HG02588 (cell line): ENCODE data around the gene MTMR8.
A peak's percentile ranks its signal among the peaks of the same experiment; 100 is the strongest.
"Not testable (repeated sequence)": the region's sequence is repeated elsewhere in the genome, so short reads cannot be mapped to it uniquely, and the experiment has no call there.

Source experiments
- ATAC-seq: cut with Tn5 transposase; IDR thresholded peaks from one replicate; pipeline ENCODE4 v1.9.1; 2021; ENCODE audit warnings: mild to moderate bottlenecking, moderate library complexity; ENCODE audit not compliant: unreplicated experiment

MTMR8 gene

DNA sequence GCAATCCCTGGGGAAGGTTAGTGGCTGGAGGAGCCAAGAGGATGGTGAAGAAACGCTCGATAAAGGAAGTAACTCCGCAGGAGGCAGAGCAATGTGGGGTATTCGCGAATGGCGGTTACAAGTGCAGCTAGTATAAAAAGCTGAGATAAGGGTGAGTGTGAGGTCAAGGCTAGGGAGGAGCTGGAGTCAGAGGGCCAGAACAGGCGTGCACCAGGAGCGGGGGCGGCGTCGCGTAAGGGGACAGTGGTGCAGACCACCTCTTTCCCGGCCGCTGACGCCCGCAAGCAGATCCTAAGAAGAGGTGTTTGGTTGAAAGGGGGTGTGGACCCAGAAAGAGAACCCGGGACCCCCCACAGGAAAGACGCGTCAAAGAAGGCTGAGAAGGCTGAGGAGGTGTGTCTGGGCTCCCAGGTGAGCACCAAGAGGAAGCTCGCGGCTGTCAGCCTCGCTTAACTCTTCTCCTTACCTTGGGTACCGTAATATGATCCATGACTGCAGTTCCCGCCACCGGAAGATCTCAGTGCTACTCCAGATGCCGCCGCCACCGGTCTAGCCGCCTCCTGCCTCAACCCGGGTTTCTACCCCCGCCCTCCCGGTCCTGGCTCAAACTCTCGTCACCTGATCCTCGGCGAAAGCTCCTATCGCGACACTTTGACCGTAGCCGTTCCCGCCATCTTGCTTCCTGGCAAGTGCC, at the start of gene MTMR8:
Gene MTMR8 (minus strand): TSS at position 579 of the 694 bp plus-strand sequence. CDS start 89 bp downstream, at position 490.
- ATAC-seq, result peak; percentile 98

DNA sequence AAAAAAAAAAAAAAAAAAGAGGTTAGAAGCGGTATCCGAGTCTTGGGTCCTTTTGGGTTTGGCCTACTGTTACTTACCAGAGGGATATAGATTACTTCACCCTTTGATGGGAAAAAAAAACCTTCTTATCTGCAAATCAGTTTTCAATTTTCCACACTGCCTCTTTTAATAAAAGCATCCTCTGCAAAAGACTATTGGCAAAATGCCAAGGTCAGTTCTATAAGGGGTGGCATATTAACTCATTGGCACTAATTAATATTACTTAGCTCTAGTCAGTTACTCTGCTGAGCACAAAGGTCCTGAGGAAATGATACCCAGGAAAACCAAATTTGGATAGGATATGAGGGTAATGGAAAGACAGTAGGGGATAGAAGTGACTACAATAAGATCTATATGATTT, 44.3 kb upstream of the MTMR8 start:
- no peak for ATAC-seq

DNA sequence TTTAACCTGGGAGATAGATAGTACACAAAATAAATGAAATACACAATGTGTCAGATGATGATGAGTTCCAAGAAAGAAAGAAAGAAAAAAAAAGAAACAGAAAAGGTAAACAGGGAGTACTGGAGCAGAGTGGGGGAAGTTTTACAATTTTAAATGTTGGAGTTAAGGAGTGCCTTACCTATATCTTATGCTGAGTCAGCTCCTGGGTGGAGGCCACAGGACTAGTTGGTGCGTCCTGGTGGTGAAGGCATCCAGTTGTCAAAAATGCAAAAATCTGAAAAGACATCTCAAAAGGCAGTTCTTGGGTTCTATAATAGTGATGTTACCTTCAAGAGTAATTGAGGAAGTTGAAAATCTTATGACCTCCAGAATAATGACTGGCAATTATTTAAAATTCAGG, 42.4 kb upstream of the MTMR8 start:
- no peak for ATAC-seq

DNA sequence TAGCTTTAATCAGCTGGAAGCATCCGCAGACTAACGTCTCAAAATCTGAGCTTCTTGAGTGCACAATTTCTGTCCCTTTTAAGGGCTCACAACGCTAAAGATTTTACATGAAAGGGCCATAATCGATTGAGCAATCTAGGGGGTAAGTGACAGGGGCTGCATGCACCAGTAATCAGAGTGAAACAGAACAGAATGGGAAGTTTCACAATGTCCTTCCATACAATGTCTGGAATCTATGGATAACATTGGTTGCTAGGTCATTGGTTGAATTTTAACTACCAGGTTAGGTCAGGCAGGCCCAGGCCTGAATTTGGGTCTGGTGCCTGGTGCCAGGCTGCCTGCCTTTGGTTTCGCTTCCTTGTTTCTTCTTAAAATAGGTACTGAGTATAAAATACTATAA, 42.0 kb upstream of the MTMR8 start:
- ATAC-seq, result no peak

DNA sequence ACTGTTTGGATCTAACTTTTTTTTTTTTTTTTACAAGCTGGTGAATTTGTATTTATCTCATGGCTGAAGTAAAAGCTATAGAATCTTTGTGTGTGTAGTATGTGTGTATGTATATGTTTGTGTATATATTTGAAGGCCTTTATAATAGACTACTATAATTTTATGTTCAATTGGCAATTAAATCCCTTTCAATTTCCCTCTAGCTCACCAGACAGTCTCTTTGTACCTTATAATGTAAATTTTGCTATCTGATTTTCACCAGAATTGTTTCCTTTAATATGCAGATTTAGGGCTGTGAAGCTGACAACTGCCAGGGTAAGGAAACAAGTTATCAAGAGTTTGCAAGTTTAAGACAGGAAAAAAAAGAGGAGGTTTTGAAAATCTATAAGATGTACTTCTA, 33.1 kb upstream of the MTMR8 start:
- ATAC-seq, result no peak

DNA sequence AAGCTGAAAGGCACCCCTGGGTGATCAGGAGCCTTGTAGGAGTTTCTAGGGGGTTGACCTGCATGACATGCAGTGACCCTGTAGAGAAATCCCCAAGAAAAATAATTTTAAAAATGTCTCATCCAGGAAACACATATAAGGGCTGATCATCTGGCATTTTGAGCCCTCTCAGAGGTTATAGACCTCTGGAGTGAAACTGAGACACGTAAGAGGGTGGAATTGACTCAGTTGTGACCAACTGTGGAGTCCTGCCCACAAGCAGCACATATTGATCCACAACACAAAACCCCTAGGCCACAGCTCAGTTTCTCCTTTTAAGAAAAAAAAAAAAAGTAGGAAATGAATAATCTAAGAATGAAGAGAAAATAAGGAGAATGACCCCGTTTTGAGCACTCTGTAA, 32.5 kb upstream of the MTMR8 start:
- ATAC-seq, result peak; percentile 93

DNA sequence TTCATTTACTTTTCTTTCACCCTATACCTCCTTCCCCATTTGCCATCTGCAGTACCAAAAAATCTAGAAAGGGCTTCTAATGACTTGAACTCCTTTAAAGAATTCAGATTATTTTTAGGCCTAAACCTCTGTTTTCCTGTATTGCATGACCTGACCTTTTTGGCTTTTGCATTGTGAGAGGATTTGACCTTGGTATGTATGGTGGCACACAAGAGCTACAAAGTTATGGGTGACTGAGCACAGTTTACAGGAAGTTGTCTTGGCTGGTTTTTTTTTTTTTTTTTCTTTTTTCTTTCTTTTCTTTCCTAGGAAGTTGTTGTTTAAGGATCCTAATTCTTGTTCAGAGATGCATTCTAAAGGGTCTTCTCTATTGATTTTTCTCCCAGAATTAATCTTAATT, 32.0 kb upstream of the MTMR8 start:
- peak; percentile 60 for ATAC-seq

DNA sequence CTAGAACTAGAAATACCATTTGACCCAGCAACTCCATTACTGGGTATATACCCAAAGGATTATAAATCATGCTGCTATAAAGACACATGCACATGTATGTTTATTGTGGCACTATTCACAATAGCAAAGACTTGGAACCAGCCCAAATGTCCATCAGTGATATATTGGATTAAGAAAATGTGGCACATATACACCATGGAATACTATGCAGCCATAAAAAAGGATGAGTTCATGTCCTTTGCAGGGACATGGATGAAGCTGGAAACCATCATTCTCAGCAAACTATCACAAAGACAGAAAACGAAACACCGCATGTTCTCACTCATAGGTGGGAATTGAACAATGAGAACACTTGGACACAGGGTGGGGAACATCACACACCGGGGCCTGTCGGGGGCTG, 14.5 kb upstream of the MTMR8 start:
- ATAC-seq, result not testable (repeated sequence)

DNA sequence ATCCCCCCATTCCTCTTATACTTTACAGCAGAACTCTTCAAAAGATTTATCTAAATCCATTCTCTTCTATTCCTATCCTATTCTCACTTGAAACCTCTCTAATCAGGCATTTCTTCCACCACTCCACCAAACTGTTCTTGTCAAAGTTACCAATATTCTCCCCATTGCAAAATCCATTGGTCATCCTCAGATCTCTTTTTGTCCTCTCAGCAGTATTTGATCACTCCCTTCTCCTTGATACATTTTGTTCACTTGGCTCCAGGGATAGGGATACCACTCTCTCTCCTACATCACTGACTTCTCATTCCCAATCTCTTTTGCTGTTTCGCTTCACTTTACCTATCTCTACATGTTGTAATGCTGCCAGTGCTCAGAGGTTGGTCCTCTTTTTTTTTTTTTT, 2.8 kb upstream of the MTMR8 start:
- ATAC-seq, result no peak

DNA sequence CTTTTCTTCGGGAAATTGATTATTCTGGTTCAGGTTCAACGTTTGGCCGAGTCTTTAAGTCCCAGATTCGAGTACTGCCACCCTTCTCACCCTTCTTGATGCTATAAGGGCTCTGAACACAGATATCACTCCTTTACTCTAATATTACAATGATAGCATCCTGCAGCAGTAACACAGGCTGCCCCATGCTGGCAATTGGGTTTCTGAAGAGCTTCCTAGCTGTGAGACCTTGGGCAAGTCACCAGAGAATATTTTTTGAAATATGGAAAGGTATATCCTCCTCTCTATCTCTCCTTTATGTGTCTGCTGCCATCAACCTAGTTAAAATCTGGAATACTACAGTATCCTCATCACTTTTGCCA, 297 bp upstream of the MTMR8 start:
- peak; percentile 20 for ATAC-seq

DNA sequence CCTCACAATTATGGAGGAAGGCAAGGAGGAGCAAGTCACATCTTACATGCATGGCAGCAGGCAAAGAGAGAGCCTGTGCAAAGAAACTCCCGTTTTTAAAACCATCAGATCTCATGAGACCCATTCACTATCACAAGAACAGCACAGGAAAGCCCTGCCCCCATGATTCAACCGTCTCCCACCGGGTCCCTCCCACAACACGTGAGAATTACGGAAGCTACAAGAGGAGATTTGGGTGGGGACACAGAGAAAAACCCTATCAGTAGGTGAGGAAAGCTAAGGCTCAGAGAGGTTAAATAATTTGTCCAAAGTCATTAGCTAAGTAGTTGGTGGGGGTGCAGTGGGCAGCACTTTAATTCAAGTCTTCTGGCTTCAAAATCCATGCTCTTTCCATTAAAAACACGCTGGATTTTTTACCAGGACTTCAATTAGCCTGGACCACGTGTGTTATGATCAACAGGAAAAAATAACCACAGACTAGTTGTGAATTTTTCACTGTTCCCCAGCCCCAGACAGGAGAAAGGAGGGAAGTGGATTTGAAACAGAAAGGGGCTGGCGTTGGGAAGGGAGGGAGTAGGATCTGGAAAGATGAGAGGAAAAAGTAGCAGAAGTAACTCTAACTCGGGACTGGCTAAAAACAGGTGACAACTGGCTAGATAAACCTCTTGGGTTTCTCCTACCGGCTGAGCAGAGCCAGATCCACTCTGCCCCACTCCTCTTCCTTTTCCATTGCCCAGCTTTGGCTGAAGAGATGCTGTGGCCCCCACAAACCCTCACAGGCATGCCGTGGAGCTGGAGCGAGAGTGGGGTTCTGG, 986 bp downstream of the MTMR8 start:
- ATAC-seq, result no peak

DNA sequence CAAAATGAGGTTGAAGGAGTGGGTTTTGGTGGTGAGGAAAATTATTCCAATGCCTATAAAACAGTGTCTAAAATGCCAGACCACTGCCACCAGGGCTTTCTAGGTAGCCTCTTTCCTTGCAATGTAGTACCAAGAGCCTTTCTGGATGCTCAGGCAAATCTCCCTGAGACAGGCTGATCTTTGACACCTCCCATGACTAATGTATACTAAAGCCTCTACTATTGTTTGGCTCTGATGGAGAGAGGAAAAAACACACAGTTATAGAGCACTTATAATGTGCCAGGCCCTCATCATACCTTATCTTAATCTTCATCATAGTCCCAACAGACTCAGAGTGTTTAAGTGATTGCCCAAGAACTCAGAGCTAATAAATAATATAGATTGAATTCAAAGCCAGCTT, 5.8 kb downstream of the MTMR8 start:
- ATAC-seq, result no peak

DNA sequence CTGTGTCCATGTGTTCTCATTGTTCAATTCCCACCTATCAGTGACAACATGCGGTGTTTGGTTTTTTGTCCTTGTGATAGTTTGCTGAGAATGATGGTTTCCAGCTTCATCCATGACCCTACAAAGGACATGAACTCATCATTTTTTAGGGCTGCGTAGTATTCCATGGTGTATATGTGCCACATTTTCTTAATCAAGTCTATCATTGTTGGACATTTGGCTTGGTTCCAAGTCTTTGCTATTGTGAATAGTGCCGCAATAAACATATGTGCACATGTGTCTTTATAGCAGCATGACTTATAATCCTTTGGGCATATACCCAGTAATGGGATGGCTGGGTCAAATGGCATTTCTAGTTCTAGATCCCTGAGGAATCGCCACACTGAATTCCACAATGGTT, 14.5 kb downstream of the MTMR8 start:
- ATAC-seq, result not testable (repeated sequence)

DNA sequence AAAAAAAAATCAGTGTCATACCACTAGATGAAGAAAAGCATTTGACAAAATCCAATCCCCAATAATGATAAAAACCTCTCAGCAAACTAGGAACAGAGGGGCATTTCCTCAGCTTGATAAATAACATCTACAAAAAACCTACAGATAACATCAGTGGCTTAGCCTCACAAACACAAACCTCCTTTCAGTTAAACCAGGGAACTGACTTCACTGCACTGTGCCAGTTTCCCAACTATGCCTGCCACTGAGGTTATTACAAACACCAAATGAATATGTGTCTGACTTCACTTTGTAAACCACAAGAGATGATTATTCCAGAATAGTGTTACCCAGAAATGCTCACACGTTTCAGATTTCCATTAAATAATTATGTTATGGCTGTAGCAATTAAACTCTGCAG, 15.3 kb downstream of the MTMR8 start:
- ATAC-seq, result no peak

DNA sequence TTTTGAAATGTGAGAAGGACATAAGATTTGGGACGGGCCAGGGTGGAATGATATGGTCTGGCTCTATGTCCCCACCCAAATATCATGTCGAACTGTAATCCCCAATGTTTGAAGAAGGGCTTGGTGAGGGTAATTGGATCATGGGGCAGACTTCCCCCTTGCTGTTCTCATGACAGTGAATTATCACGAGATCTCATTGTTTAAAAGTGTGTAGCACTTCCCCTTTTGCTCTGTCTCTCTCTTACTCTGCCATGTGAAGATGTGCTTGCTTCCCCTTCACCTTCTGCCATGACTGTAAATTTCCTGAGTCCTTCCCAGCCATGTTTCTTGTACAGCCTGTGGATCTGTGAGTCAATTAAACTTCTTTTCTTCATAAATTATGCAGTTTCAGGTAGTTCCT, 17.5 kb downstream of the MTMR8 start:
- no peak for ATAC-seq

DNA sequence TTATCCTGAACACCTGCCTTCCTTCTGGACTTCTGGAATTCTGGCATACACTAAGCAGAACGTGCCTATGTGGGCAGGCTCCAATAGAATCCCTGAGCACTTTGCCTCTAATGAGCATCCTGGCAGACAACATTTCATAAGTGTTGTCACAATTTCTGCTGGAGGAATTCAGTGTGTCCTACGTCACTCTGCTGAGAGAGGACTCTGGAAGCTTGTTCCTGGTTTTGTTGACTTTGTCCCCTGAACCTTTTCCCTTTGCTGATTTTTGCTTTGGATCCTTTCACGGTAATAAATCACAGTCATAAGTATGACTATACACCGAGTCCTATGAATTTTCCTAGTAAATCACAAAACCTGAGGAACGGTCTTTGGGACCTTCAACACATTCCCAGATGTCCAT, 43.2 kb downstream of the MTMR8 start:
- no peak for ATAC-seq

DNA sequence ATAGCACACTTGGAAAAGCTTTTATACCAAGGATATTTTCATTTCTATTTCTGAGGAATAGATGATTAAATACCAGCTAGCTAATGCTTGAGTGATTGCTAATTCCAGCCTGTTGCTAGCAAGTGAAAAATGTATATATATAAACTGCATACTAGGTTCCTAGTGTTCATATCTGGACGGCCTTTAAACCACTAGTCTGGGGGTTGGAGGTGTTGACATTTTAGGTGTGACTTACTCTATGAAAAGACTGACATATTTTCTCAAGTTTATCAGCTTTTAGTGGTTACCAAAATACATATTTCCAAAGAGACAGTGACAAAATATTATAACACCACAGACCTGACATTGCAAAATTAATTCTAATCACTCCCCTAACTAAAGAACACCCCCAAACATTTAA, 44.7 kb downstream of the MTMR8 start:
- no peak for ATAC-seq

DNA sequence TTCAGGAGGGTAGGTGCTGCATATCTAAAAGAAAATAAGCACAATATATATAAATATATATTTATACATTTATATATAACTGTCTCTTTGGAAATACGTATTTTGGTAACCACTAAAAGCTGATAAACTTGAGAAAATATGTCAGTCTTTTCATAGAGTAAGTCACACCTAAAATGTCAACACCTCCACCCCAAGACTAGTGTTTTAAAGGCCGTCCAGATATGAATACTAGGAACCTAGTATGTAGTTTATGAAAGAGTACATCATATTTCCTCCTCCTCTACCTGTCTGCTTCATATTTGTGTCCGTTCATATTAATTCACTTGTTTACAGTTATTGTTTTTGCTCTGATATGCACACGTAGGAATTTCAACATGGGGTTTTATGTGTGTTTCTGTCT, 45.2 kb downstream of the MTMR8 start:
- ATAC-seq, result no peak

DNA sequence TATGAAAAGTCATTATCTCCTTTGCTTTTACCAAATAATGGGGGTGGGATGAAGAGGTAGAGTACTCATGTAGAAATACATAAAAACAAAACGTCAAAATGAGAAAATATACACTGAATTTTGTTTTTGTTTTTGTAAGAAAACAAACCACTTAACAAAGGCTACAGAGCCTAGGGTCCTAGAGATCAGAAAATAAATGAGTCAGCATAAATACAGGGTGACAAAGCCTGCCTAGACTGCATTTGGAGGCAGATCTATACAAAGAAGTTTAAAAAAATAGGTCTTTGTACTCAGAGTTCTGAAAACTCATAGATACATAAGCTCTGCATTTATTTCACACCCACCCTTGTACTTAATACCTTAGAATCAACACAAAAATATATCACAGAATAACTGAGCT, 52.4 kb downstream of the MTMR8 start:
- no peak for ATAC-seq

DNA sequence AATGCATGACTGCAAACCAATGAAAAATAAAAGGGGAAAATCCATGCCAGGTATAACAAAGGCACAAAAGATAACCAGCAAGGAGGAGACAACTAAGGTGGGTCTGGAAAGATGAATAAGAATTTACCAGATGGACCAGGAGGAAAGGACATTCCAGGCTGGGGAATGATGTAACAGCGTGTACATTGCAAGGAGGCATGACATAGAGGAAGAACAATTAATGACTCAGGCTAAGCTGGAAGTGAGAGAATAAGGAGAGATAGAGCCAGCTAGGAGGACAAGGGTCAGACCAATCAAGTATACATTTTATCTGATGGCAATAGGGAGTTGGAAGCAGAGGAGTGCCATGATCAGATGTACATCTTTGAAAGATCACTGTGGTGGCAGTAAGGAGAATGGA, 57.0 kb downstream of the MTMR8 start:
- ATAC-seq, result no peak

DNA sequence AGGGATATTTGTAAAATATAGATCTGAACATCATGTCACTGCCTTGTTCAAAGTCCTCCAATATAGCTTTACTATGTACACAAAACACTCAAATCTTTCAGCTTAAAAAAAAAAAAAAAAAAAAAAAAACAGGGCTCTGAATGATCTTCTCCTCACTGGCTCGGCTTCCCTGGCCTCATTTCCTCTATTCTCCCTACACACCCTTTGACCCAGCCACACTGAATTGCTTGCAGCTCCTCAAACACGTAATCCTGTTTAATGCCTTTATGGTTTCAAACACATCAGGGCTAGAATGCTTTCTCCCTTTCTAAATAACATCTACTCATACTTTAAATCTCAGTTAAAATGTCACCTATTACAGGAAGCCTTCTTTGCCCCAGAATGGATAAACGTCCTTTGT, 60.8 kb downstream of the MTMR8 start:
- ATAC-seq, result no peak

DNA sequence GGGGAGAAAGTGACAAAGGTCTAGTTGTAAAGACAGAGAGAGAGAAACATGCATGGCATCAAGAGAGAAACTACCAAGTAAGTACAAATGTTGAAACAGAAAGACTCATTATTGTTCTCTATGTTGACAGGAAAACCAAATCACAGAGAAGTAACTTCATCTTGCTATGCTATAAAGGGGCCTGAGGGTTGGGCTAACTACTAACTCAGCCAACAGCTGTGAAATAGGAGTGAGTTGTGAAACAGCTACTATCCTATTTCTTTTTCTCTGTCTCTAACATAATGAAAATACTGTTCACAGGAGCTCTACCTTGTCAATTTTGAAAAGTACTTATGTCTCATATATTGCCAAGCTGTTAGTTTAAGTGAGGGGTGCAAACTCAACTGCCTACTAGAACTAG, 65.0 kb downstream of the MTMR8 start:
- ATAC-seq, result no peak

DNA sequence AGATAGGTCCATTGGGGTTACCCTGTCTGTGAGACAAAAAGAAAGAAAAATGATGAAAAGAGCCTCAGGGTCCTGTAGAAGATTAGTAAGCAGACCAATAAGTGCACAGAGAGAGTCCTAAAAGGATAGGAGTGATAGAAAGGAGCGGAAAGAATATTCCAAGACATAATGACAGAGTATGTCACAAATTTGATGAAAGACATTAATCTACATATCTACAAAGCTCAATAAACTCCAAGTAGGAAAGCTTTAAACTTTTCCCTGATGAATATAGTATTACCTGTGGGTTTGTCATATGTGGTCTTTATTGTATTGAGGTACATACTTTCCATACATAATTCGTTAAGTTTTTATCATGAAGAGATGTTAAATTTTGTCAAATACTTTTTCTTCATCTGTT, 73.7 kb downstream of the MTMR8 start:
- no peak for ATAC-seq
